Measurements from ENCODE around the gene TTC3.

DNA sequence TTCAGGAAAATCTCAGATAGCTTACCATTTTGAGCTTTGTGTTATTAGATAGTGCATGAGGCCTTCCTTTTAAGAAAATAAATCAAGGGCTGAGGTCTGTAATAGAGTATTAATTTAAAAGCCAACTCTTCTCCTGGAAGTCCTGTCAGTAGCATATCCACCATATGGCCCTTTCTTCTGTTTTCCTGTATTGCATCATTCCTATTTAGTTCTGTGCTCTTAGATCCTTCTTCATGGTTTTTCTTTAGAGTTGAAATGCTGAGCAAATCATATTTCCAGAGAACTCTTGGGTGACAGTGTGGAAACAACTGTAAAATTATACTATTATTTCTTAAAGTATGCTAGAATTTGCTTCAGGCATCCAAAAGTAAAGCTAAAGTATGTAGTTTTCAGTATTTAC lies 91.7 kb downstream of the TTC3 start:
- TF ChIP-seq, protein P1, sequence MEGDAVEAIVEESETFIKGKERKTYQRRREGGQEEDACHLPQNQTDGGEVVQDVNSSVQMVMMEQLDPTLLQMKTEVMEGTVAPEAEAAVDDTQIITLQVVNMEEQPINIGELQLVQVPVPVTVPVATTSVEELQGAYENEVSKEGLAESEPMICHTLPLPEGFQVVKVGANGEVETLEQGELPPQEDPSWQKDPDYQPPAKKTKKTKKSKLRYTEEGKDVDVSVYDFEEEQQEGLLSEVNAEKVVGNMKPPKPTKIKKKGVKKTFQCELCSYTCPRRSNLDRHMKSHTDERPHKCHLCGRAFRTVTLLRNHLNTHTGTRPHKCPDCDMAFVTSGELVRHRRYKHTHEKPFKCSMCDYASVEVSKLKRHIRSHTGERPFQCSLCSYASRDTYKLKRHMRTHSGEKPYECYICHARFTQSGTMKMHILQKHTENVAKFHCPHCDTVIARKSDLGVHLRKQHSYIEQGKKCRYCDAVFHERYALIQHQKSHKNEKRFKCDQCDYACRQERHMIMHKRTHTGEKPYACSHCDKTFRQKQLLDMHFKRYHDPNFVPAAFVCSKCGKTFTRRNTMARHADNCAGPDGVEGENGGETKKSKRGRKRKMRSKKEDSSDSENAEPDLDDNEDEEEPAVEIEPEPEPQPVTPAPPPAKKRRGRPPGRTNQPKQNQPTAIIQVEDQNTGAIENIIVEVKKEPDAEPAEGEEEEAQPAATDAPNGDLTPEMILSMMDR (IDR thresholded peaks at IDR 0.05), result no peak
- TF ChIP-seq EZH2 (IDR thresholded peaks at IDR 0.05; ENCODE audit: borderline replicate concordance, insufficient read depth, low read depth, low read length, poor library complexity, severe bottlenecking), result no peak

Data from B cell (primary cell).